OCI-LY1 (cell line): ENCODE results near the gene USP38.

Experiments used
- EZH2 ChIP-seq: fragments of 200-600 bp; sonication (generic), shearing (Covaris generic); IDR thresholded peaks from 2 replicates; pipeline ENCODE4 v1.8.0; 2017; ENCODE audit warnings: borderline replicate concordance, mixed run types, mild to moderate bottlenecking, antibody characterized with exemption, low read length, moderate library complexity, mixed read lengths
- TF ChIP-seq, protein P1 (sequence below): fragments of 200-600 bp; sonication (generic), shearing (Covaris generic); IDR thresholded peaks from 2 replicates; pipeline ENCODE4 v1.5.1; 2017; ENCODE audit warnings: mild to moderate bottlenecking, antibody characterized with exemption, low read length, moderate library complexity, mixed read lengths

DNA sequence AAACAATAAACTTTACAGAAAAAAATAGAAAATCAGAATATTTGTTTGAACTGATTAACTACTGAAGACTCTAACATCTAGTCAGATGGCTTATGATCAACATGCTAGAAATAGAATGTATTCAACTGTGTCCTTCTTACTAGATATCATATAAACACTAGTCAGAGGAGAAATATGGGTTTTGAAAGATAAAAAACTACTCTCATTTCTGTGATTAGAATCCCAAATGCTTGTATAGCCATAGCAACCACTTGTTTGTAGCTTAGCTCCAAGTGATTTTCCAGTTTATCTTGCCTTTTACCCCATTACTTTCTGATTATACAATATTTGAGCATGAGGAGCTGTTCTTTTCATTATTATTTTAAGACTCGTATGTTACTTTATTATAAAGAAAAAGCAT, 31.2 kb downstream of the USP38 start:
- TF ChIP-seq, protein P1, sequence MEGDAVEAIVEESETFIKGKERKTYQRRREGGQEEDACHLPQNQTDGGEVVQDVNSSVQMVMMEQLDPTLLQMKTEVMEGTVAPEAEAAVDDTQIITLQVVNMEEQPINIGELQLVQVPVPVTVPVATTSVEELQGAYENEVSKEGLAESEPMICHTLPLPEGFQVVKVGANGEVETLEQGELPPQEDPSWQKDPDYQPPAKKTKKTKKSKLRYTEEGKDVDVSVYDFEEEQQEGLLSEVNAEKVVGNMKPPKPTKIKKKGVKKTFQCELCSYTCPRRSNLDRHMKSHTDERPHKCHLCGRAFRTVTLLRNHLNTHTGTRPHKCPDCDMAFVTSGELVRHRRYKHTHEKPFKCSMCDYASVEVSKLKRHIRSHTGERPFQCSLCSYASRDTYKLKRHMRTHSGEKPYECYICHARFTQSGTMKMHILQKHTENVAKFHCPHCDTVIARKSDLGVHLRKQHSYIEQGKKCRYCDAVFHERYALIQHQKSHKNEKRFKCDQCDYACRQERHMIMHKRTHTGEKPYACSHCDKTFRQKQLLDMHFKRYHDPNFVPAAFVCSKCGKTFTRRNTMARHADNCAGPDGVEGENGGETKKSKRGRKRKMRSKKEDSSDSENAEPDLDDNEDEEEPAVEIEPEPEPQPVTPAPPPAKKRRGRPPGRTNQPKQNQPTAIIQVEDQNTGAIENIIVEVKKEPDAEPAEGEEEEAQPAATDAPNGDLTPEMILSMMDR, result no peak
- TF ChIP-seq EZH2, result no peak
